HL-60 (cell line): ENCODE results near the gene KANSL1.

Experiments
- DNase-seq, 2 experiments: peaks; one replicate each; pipeline ENCODE4 v3.0.0-alpha.2; 2010 to 2020; ENCODE audit warnings: low read depth in 1 of 2, low spot score in 1 of 2
- H3K27ac ChIP-seq: fragments of 250-450 bp; sonication (Bioruptor Pico); replicated peaks from 2 replicates; pipeline ENCODE4 v1.5.1; 2020; ENCODE audit warnings: mild to moderate bottlenecking, moderate library complexity
- H3K27me3 ChIP-seq: fragments of 250-450 bp; sonication (Bioruptor Pico); 2 replicates; pipeline ENCODE4 v1.5.1; 2021; ENCODE audit warnings: mild to moderate bottlenecking, moderate library complexity; ENCODE audit not compliant: insufficient read depth, poor library complexity, severe bottlenecking
- H3K4me3 ChIP-seq: replicated peaks from 2 replicates; pipeline ENCODE4 v1.5.1; 2011; ENCODE audit warnings: mild to moderate bottlenecking, control low read depth, low read length; ENCODE audit not compliant: insufficient read depth
- GABPA ChIP-seq: IDR thresholded peaks from 2 replicates; pipeline ENCODE4 v1.6.1; 2012; ENCODE audit warnings: low read depth
- POLR2AphosphoS5 ChIP-seq: IDR thresholded peaks from 2 replicates; pipeline ENCODE4 v1.6.1; 2012; ENCODE audit warnings: low read depth
- SPI1 ChIP-seq: IDR thresholded peaks from 2 replicates; pipeline ENCODE4 v1.6.1; 2012; ENCODE audit warnings: low read depth, mild to moderate bottlenecking, borderline replicate concordance
- TF ChIP-seq, protein P1 (sequence below): IDR thresholded peaks from one replicate; pipeline ENCODE4 v1.5.1; 2011; ENCODE audit warnings: low read length, control low read depth, inconsistent platforms; ENCODE audit not compliant: insufficient read depth
- TF ChIP-seq, protein P2 (sequence below): IDR thresholded peaks from 2 replicates; pipeline ENCODE4 v1.6.1; 2012; ENCODE audit warnings: low read depth; ENCODE audit not compliant: insufficient replicate concordance

The KANSL1 gene

DNA sequence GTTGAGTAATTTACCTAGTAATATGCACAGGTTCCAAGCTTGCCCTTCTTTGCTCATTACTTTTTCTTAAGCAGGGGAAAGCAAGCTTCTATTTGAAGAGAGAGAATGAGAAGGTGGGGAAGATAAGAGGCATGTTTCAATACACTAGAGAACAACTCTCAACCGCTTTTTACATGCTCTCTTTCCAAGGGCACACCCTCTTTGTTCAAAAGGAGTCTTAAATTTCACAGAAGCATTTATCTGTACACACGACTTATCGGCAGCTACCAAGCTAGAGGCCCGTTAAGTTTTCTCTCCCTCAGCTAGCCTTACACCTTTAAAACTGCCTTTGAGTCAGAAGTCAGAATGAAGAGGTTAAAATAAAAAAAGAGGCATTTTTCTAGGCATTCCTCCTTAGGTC, 114.6 kb downstream of the KANSL1 start:
- H3K4me3 ChIP-seq, result no peak overlapping the region
- no peak overlapping the region for H3K27ac ChIP-seq
- DNase-seq, result no peak
- TF ChIP-seq GABPA (no peak), POLR2AphosphoS5 (no peak)
- TF ChIP-seq, protein P1, sequence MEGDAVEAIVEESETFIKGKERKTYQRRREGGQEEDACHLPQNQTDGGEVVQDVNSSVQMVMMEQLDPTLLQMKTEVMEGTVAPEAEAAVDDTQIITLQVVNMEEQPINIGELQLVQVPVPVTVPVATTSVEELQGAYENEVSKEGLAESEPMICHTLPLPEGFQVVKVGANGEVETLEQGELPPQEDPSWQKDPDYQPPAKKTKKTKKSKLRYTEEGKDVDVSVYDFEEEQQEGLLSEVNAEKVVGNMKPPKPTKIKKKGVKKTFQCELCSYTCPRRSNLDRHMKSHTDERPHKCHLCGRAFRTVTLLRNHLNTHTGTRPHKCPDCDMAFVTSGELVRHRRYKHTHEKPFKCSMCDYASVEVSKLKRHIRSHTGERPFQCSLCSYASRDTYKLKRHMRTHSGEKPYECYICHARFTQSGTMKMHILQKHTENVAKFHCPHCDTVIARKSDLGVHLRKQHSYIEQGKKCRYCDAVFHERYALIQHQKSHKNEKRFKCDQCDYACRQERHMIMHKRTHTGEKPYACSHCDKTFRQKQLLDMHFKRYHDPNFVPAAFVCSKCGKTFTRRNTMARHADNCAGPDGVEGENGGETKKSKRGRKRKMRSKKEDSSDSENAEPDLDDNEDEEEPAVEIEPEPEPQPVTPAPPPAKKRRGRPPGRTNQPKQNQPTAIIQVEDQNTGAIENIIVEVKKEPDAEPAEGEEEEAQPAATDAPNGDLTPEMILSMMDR, result no peak
- H3K27me3 ChIP-seq, result no peaks in the 10 kb centered on the region

DNA sequence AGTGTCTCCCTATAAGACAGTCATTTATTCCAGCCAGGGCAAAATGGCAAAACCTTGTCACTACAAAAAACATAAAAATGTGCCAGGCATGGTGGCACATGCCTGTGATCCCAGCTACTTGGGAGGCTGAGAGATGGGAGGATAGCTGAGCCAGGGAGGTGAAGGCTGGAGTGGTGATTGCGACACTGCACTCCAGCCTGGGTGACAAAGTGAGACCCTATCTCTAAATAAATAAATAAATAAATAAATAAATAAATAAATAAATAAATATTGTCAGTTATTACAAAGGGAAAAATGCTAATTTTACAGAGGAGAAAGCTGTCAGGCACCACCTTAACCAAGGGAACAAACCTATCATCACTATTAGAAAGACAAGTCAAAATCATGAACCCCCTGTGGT, 118.7 kb downstream of the KANSL1 start:
- TF ChIP-seq, protein P1, result no peak
- TF ChIP-seq, protein P2, sequence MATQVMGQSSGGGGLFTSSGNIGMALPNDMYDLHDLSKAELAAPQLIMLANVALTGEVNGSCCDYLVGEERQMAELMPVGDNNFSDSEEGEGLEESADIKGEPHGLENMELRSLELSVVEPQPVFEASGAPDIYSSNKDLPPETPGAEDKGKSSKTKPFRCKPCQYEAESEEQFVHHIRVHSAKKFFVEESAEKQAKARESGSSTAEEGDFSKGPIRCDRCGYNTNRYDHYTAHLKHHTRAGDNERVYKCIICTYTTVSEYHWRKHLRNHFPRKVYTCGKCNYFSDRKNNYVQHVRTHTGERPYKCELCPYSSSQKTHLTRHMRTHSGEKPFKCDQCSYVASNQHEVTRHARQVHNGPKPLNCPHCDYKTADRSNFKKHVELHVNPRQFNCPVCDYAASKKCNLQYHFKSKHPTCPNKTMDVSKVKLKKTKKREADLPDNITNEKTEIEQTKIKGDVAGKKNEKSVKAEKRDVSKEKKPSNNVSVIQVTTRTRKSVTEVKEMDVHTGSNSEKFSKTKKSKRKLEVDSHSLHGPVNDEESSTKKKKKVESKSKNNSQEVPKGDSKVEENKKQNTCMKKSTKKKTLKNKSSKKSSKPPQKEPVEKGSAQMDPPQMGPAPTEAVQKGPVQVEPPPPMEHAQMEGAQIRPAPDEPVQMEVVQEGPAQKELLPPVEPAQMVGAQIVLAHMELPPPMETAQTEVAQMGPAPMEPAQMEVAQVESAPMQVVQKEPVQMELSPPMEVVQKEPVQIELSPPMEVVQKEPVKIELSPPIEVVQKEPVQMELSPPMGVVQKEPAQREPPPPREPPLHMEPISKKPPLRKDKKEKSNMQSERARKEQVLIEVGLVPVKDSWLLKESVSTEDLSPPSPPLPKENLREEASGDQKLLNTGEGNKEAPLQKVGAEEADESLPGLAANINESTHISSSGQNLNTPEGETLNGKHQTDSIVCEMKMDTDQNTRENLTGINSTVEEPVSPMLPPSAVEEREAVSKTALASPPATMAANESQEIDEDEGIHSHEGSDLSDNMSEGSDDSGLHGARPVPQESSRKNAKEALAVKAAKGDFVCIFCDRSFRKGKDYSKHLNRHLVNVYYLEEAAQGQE, result no peak
- no peak for TF ChIP-seq POLR2AphosphoS5
- no peak for TF ChIP-seq GABPA
- TF ChIP-seq SPI1, result no peak
- H3K27me3 ChIP-seq, result no peaks in the 10 kb centered on the region
- no peak overlapping the region for H3K4me3 ChIP-seq
- DNase-seq, result no peak
- H3K27ac ChIP-seq, result no peak overlapping the region

DNA sequence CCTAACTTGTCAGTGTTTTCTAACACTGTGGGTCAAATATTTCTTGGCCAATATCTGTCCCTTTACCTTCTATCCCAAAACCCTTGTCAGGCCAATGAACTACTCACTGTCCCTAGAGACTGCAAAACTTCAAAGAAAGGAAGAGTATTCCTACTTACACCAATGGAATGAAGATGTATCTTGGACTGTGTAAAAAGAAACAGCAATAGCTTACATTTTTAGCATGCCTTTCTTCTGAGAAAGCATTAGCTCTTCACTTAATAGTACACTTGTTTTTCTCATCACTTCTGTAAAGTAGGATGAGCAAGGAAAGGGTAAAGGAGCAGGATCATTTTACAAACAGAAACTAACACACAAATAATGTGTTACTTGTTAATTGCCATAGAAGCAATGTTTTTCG, 120.2 kb downstream of the KANSL1 start:
- H3K27ac ChIP-seq, result no peak overlapping the region
- no peak overlapping the region for H3K4me3 ChIP-seq
- DNase-seq, result no peak
- no peaks in the 10 kb centered on the region for H3K27me3 ChIP-seq
- TF ChIP-seq SPI1 (no peak), GABPA (no peak)
- TF ChIP-seq, protein P2, result no peak

DNA sequence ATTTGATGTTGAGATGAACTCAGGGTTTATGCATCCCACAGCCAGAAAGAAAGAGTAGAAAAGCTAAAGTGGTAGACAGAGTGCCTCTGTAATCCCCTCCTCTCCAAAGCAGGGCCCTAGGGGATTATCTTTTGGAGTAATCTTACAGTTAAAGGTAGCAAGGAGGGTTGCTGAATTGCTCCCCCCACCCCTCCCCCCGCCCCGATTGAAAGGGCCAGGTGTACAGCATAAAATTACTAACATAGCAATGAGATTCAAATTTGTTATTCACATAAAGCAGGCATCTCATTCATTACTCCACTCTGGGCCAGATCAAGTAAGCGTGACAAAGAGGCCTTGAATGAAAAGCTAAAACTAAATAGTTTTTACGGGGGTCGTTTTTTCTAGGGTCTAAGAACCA, 121.4 kb downstream of the KANSL1 start:
- no peaks in the 10 kb centered on the region for H3K27me3 ChIP-seq
- no peak for DNase-seq
- no peak overlapping the region for H3K4me3 ChIP-seq
- TF ChIP-seq, protein P1, result no peak
- no peak for TF ChIP-seq POLR2AphosphoS5
- TF ChIP-seq GABPA, result no peak
- TF ChIP-seq, protein P2, result no peak
- TF ChIP-seq SPI1, result no peak
- no peak overlapping the region for H3K27ac ChIP-seq
